ENCODE results near the gene DGKB. TPM values are rescaled to one million over a fixed set of nuclear protein-coding genes. Genes with fewer than 3 reads are reported as not detected.

Gene DGKB
- total and polyA plus RNA-seq, 2 experiments from 2014 or later = 0.28 to 1.7 TPM

- no peaks in the 10 kb centered on the region for H3K4me1 ChIP-seq (ENCODE audit: insufficient read depth)
- no peaks in the 10 kb centered on the region for H4K20me1 ChIP-seq (ENCODE audit: insufficient read depth, poor library complexity, severe bottlenecking)
- H3K4me3 ChIP-seq = no peak overlapping the region
- no peaks in the 10 kb centered on the region for H3K36me3 ChIP-seq (replicated peaks; ENCODE audit: insufficient read depth, low read depth)
- H3K9me3 ChIP-seq (ENCODE audit: low read depth) = no peaks in the 10 kb centered on the region
- H3K27me3 ChIP-seq = no peaks in the 10 kb centered on the region
- no peak overlapping the region for H2AFZ ChIP-seq
- H3K79me2 ChIP-seq = no peaks in the 10 kb centered on the region
- no peak for TF ChIP-seq CTCF (IDR thresholded peaks at IDR 0.05; ENCODE audit: poor library complexity)
- TF ChIP-seq EZH2 (IDR thresholded peaks at IDR 0.05; ENCODE audit: borderline replicate concordance) = no peak
- no peak for TF ChIP-seq EZH2phosphoT487 (IDR thresholded peaks at IDR 0.05; ENCODE audit: low read depth, severe bottlenecking, unreplicated experiment)
- H3K4me2 ChIP-seq = no peak overlapping the region
- H3K27ac ChIP-seq = no peak overlapping the region
- no peaks in the 10 kb centered on the region for H3K9me2 ChIP-seq (replicated peaks; ENCODE audit: insufficient read depth)
- no peak for DNase-seq (ENCODE audit: low spot score)
Observed at GRCh38 chr7:14842523-14842922, 60.0 kb downstream of the DGKB start.

- H3K4me2 ChIP-seq = no peak overlapping the region
- TF ChIP-seq EZH2 (IDR thresholded peaks at IDR 0.05; ENCODE audit: borderline replicate concordance) (no peak), EZH2phosphoT487 (IDR thresholded peaks at IDR 0.05; ENCODE audit: low read depth, severe bottlenecking, unreplicated experiment) (no peak), CTCF (IDR thresholded peaks at IDR 0.05; ENCODE audit: poor library complexity) (no peak)
- H3K27ac ChIP-seq = no peak overlapping the region
- H3K79me2 ChIP-seq = no peaks in the 10 kb centered on the region
- no peak overlapping the region for H2AFZ ChIP-seq
- H3K9me2 ChIP-seq (replicated peaks; ENCODE audit: insufficient read depth) = no peaks in the 10 kb centered on the region
- DNase-seq (ENCODE audit: low spot score) = no peak
- 98% methylated on average over 1 of the region's 1 CpG for WGBS (ENCODE audit: low lambda C conversion rate, missing lambda C conversion rate)
- no peaks in the 10 kb centered on the region for H4K20me1 ChIP-seq (ENCODE audit: insufficient read depth, poor library complexity, severe bottlenecking)
- no peaks in the 10 kb centered on the region for H3K36me3 ChIP-seq (replicated peaks; ENCODE audit: insufficient read depth, low read depth)
- H3K9me3 ChIP-seq (ENCODE audit: low read depth) = no peaks in the 10 kb centered on the region
- H3K4me1 ChIP-seq (ENCODE audit: insufficient read depth) = peaks cover 3% of the 10 kb centered on the region
- H3K27me3 ChIP-seq = no peaks in the 10 kb centered on the region
- no peak overlapping the region for H3K4me3 ChIP-seq
Observed at GRCh38 chr7:14841869-14842268, 60.7 kb downstream of the DGKB start.

DNA sequence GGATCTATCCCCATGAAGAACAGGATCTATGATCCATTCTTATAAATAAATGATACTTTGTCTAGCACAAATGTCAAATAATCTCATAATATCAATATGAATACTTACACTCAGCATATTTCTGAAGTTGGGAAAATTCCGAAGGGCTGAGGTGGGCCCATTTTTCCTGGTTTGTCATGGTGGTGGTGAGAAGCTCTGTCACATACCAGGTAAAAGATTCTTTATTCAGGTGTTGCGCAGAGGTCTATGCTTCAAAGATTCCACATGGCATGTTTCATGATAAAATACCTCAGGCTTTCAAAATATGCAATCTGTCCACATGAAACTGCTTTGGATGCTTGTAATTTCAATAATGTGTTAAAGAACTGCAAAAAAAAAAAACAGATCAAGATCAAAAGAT lies 61.5 kb downstream of the DGKB start:
- peaks cover 5% of the 10 kb centered on the region for H3K4me1 ChIP-seq (ENCODE audit: insufficient read depth)
- TF ChIP-seq EZH2 (IDR thresholded peaks at IDR 0.05; ENCODE audit: borderline replicate concordance) (no peak), EZH2phosphoT487 (IDR thresholded peaks at IDR 0.05; ENCODE audit: low read depth, severe bottlenecking, unreplicated experiment) (no peak), CTCF (IDR thresholded peaks at IDR 0.05; ENCODE audit: poor library complexity) (no peak)
- H3K9me2 ChIP-seq (replicated peaks; ENCODE audit: insufficient read depth) = no peaks in the 10 kb centered on the region
- WGBS (ENCODE audit: low lambda C conversion rate, missing lambda C conversion rate) = 100% methylated on average over 2 of the region's 2 CpGs
- H3K4me3 ChIP-seq = no peak overlapping the region
- H3K27ac ChIP-seq = no peak overlapping the region
- no peak for DNase-seq (ENCODE audit: low spot score)
- H3K27me3 ChIP-seq = no peaks in the 10 kb centered on the region
- H3K79me2 ChIP-seq = no peaks in the 10 kb centered on the region
- no peaks in the 10 kb centered on the region for H3K36me3 ChIP-seq (replicated peaks; ENCODE audit: insufficient read depth, low read depth)
- no peaks in the 10 kb centered on the region for H4K20me1 ChIP-seq (ENCODE audit: insufficient read depth, poor library complexity, severe bottlenecking)
- H3K9me3 ChIP-seq (ENCODE audit: low read depth) = no peaks in the 10 kb centered on the region
- H3K4me2 ChIP-seq = no peak overlapping the region
- H2AFZ ChIP-seq = no peak overlapping the region

DNA sequence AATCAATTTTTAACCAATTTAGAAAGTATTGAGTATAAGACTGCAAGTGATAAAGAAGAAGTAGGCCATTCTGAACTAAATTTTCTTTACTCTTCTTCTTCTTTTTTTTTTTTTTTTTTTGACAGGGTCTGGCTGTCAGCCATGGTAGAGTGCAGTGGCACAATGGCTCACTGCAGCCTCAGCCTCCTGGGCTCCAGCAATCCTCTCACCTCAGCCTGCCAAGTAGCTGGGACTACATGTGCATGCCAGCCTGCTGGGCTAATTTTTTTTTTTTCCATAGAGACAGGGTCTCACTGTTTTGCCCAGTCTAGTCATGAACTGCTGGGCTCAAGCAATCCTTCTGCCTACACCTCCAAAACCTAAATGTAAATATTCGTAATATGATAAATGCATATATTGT lies 63.2 kb downstream of the DGKB start:
- Histone ChIP-seq H3K4me3 (no peak overlapping the region), H4K20me1 (ENCODE audit: insufficient read depth, poor library complexity, severe bottlenecking) (no peaks in the 10 kb centered on the region), H3K27ac (no peak overlapping the region), H2AFZ (no peak overlapping the region), H3K79me2 (no peaks in the 10 kb centered on the region), H3K27me3 (no peaks in the 10 kb centered on the region), H3K9me2 (replicated peaks; ENCODE audit: insufficient read depth) (no peaks in the 10 kb centered on the region), H3K36me3 (replicated peaks; ENCODE audit: insufficient read depth, low read depth) (no peaks in the 10 kb centered on the region), H3K4me2 (no peak overlapping the region), H3K9me3 (ENCODE audit: low read depth) (no peaks in the 10 kb centered on the region), H3K4me1 (ENCODE audit: insufficient read depth) (peaks cover 5% of the 10 kb centered on the region)
- DNase-seq (ENCODE audit: low spot score) = no peak
- 93% methylated on average over 1 of the region's 1 CpG for WGBS (ENCODE audit: low lambda C conversion rate, missing lambda C conversion rate)
- TF ChIP-seq EZH2phosphoT487 (IDR thresholded peaks at IDR 0.05; ENCODE audit: low read depth, severe bottlenecking, unreplicated experiment) (no peak), CTCF (IDR thresholded peaks at IDR 0.05; ENCODE audit: poor library complexity) (no peak), EZH2 (IDR thresholded peaks at IDR 0.05; ENCODE audit: borderline replicate concordance) (no peak)
